ELF-1 (cell line): Measurements from ENCODE around the gene KPNA4.
"Not testable (repeated sequence)": the region's sequence is repeated elsewhere in the genome, so short reads cannot be mapped to it uniquely, and the experiment has no call there.

Source experiments
- DNase-seq: peaks from one replicate; pipeline ENCODE4 v3.0.0-alpha.2; 2016; ENCODE audit warnings: low read depth, low spot score

KPNA4 gene

GRCh38 chr3:160565442-160566403, at the start of gene KPNA4:
Gene KPNA4, minus strand, starts transcription at chr3:160565571. Its CDS starts 289 bp downstream, at chr3:160565282.
- DNase-seq: peak; percentile 99

GRCh38 chr3:160613661-160614060, 48.3 kb upstream of the KPNA4 start:
- DNase-seq: no peak

- DNase-seq: no peak
Measured at GRCh38 chr3:160612386-160613075, 47.2 kb upstream of the KPNA4 start.

- no peak for DNase-seq
Measured at GRCh38 chr3:160611141-160611540, 45.8 kb upstream of the KPNA4 start.

- no peak for DNase-seq
Measured at GRCh38 chr3:160608870-160609269, 43.5 kb upstream of the KPNA4 start.

- DNase-seq: no peak
Measured at GRCh38 chr3:160607826-160608225, 42.5 kb upstream of the KPNA4 start.

- DNase-seq: no peak
Measured at GRCh38 chr3:160605315-160605714, 39.9 kb upstream of the KPNA4 start.

GRCh38 chr3:160603845-160604244, 38.5 kb upstream of the KPNA4 start:
- not testable (repeated sequence) for DNase-seq

- DNase-seq: no peak
Measured at GRCh38 chr3:160602259-160602658, 36.9 kb upstream of the KPNA4 start.

- DNase-seq: no peak
Measured at GRCh38 chr3:160601288-160601687, 35.9 kb upstream of the KPNA4 start.

- no peak for DNase-seq
Measured at GRCh38 chr3:160598865-160599264, 33.5 kb upstream of the KPNA4 start.

- no peak for DNase-seq
Measured at GRCh38 chr3:160588023-160588422, 22.7 kb upstream of the KPNA4 start.

- DNase-seq: no peak
Measured at GRCh38 chr3:160587105-160587504, 21.7 kb upstream of the KPNA4 start.

- no peak for DNase-seq
Measured at GRCh38 chr3:160586679-160587078, 21.3 kb upstream of the KPNA4 start.

GRCh38 chr3:160583451-160583850, 18.1 kb upstream of the KPNA4 start:
- DNase-seq: no peak

GRCh38 chr3:160580938-160581337, 15.6 kb upstream of the KPNA4 start:
- no peak for DNase-seq

- no peak for DNase-seq
Measured at GRCh38 chr3:160577556-160578195, 12.3 kb upstream of the KPNA4 start.

- no peak for DNase-seq
Measured at GRCh38 chr3:160577093-160577492, 11.7 kb upstream of the KPNA4 start.

GRCh38 chr3:160576621-160577020, 11.2 kb upstream of the KPNA4 start:
- no peak for DNase-seq

- no peak for DNase-seq
Measured at GRCh38 chr3:160575589-160575988, 10.2 kb upstream of the KPNA4 start.

GRCh38 chr3:160574636-160575035, 9.3 kb upstream of the KPNA4 start:
- DNase-seq: no peak

GRCh38 chr3:160573955-160574525, 8.7 kb upstream of the KPNA4 start:
- not testable (repeated sequence) for DNase-seq
